Panc1 (cell line): ENCODE data around the gene LONRF2. TPM values are rescaled to one million over a fixed set of nuclear protein-coding genes. Genes with fewer than 3 reads are reported as not detected.
"Not testable (repeated sequence)": the region's sequence is repeated elsewhere in the genome, so short reads cannot be mapped to it uniquely, and the experiment has no call there.

Source experiments
- ATAC-seq: fragments of 200-7000 bp; cut with Tn5 transposase; 2 replicates; pipeline ENCODE4 v1.9.1; 2020; ENCODE audit warnings: mild to moderate bottlenecking, moderate library complexity
- BruUV-seq: library from RNA; stranded (reverse); fragments of 400-500 nt; replicated peaks from 2 replicates; lab custom pipeline; 2021; lab: Mats Ljungman, UMichigan
- CTCF ChIA-PET: fragments of 300-600 bp; sonication (Branson Sonifier 250); formaldehyde crosslinking; loops from one replicate; lab custom pipeline; 2022; ENCODE audit warnings: antibody characterized with exemption; lab: Charles Lee
- POLR2A ChIA-PET: fragments of 300-600 bp; sonication (Branson Sonifier 250); formaldehyde crosslinking; loops from one replicate; lab custom pipeline; 2022; ENCODE audit warnings: antibody characterized with exemption; lab: Charles Lee
- DNase-seq: peaks from one replicate; pipeline ENCODE4 v3.0.0-alpha.2; 2010; ENCODE audit warnings: low read depth, low spot score
- H3K27ac ChIP-seq: 2 replicates; pipeline ENCODE4 v1.5.1; 2011; ENCODE audit warnings: mild to moderate bottlenecking, low read length, inconsistent platforms
- H3K27me3 ChIP-seq: fragments of 200-500 bp; sonication (Bioruptor generic); 2 replicates; pipeline ENCODE4 v1.6.0; 2014; ENCODE audit warnings: low read length, inconsistent platforms; ENCODE audit not compliant: control insufficient read depth, insufficient read depth
- H3K36me3 ChIP-seq: fragments of 200-500 bp; sonication (Bioruptor generic); 2 replicates; pipeline ENCODE4 v1.5.1; 2014; ENCODE audit warnings: inconsistent platforms, mild to moderate bottlenecking, low read length, moderate library complexity; ENCODE audit not compliant: control insufficient read depth, insufficient read depth
- H3K4me1 ChIP-seq: 2 replicates; pipeline ENCODE4 v1.5.1; 2011; ENCODE audit warnings: inconsistent platforms, mild to moderate bottlenecking, low read length, moderate library complexity; ENCODE audit not compliant: control insufficient read depth, insufficient read depth
- H3K4me3 ChIP-seq, 2 experiments: 2 replicates each; pipeline ENCODE4 v1.5.1; 2011 to 2012; ENCODE audit warnings: low read depth in 2 of 2, low read length in 2 of 2, mild to moderate bottlenecking in 2 of 2, inconsistent platforms in 1 of 2, moderate library complexity in 1 of 2
- H3K9me3 ChIP-seq: fragments of 200-500 bp; sonication (Bioruptor generic); 2 replicates; pipeline ENCODE4 v1.5.1; 2014; ENCODE audit warnings: low read depth, mild to moderate bottlenecking, inconsistent platforms, low read length, moderate library complexity; ENCODE audit not compliant: control insufficient read depth, insufficient read depth
- CTCF ChIP-seq: fragments of 450-650 bp; IDR thresholded peaks from 2 replicates; pipeline ENCODE4 v1.5.1; 2017; ENCODE audit warnings: mild to moderate bottlenecking
- POLR2AphosphoS5 ChIP-seq: IDR thresholded peaks from 2 replicates; pipeline ENCODE4 v1.6.1; 2012; ENCODE audit warnings: mild to moderate bottlenecking, low read depth, low read length, moderate library complexity
- REST ChIP-seq, 2 experiments: IDR thresholded peaks; 2 replicates each; pipeline ENCODE4 v1.6.1; 2011 to 2012; ENCODE audit warnings: low read depth in 2 of 2, control low read depth in 1 of 2, low read length in 1 of 2, mild to moderate bottlenecking in 1 of 2, moderate library complexity in 1 of 2; ENCODE audit not compliant: insufficient read depth in 1 of 2
- SIN3A ChIP-seq: IDR thresholded peaks from 2 replicates; pipeline ENCODE4 v1.6.1; 2012; ENCODE audit warnings: low read depth, mild to moderate bottlenecking, low read length, moderate library complexity, borderline replicate concordance; ENCODE audit not compliant: insufficient read depth
- TCF7L2 ChIP-seq: IDR thresholded peaks from 2 replicates; pipeline ENCODE4 v1.6.1; 2011; ENCODE audit warnings: mild to moderate bottlenecking, low read depth, low read length, inconsistent platforms
- in situ Hi-C: cut with HindIII; loops from 2 replicates; pipeline ENCODE4 v1.10.0; 2016; ENCODE audit warnings: low sequenced_read_pairs, low pct_unique_long_range_greater_than_20kb
- intact Hi-C: fragments of 100-400 bp; cut with micrococcal nuclease; formaldehyde crosslinking; loops from one replicate; pipeline ENCODE4 v1.10.0; 2022; ENCODE audit not compliant: unreplicated experiment
- total RNA-seq: library from RNA; stranded (reverse); gene quantifications from one replicate; pipeline ENCODE4 v1.2.1, GENCODE V29; 2021; ENCODE audit not compliant: unreplicated experiment

Gene LONRF2
- total RNA-seq, 1 experiment from 2014 or later: 12.9 TPM

GRCh38 chr2:100365434-100365833, 43.1 kb upstream of the LONRF2 start:
- Histone ChIP-seq H3K27me3 (no peaks in the 10 kb centered on the region), H3K27ac (no peak overlapping the region), H3K36me3 (no peaks in the 10 kb centered on the region), H3K4me1 (peaks cover 4% of the 10 kb centered on the region; the same call in 1 of the 2 replicates), H3K9me3 (peaks cover 8% of the 10 kb centered on the region; the same call in 1 of the 2 replicates), H3K4me3 (no peak overlapping the region)
- in situ Hi-C loops (no loop called here), intact Hi-C loops (no loop called here)
- TF ChIP-seq REST (IDR thresholded peaks at IDR 0.05; ENCODE audit: insufficient read depth in 1 of 2, low read depth in 2 of 2, low read length in 1 of 2) (no peak), POLR2AphosphoS5 (no peak), SIN3A (no peak), CTCF (no peak), TCF7L2 (no peak)
- ChIA-PET POLR2A (no interaction called here), CTCF (interaction anchor here (0.6 kb wide), 1 partner anchor 923 kb away, joined by 3 read pairs; no protein-coding TSS in a partner anchor)
- DNase-seq (peak; percentile 46), ATAC-seq (no peak)
- BruUV-seq: no TSS peak

GRCh38 chr2:100362269-100362668, 40.0 kb upstream of the LONRF2 start:
- H3K9me3 ChIP-seq, H3K36me3 ChIP-seq, POLR2A ChIA-PET, CTCF ChIA-PET, H3K27ac ChIP-seq, H3K27me3 ChIP-seq, ATAC-seq, intact Hi-C loops, H3K4me1 ChIP-seq, DNase-seq, in situ Hi-C loops, BruUV-seq, H3K4me3 ChIP-seq: not testable (repeated sequence)

GRCh38 chr2:100359576-100359975, 37.3 kb upstream of the LONRF2 start:
- DNase-seq: no peak
- Histone ChIP-seq H3K9me3 (no peaks in the 10 kb centered on the region), H3K27ac (no peak overlapping the region), H3K27me3 (no peaks in the 10 kb centered on the region), H3K4me1 (no peaks in the 10 kb centered on the region), H3K36me3 (no peaks in the 10 kb centered on the region), H3K4me3 (no peak overlapping the region)
- ATAC-seq: no peak
- in situ Hi-C loops (no loop called here), intact Hi-C loops (no loop called here)
- no peak for TF ChIP-seq POLR2AphosphoS5
- BruUV-seq: no TSS peak
- POLR2A ChIA-PET: interaction anchor here (0.6 kb wide), 1 partner anchor 726 kb away, joined by 16 read pairs; no protein-coding TSS in a partner anchor
- CTCF ChIA-PET: no interaction called here
